GM12872 (cell line): Measurements from ENCODE around the gene SPTLC3.

Experiments
- TF ChIP-seq, protein P1 (sequence below): IDR thresholded peaks from 3 replicates; pipeline ENCODE4 v1.5.1; 2011; ENCODE audit warnings: low read depth, mild to moderate bottlenecking, low read length, moderate library complexity; ENCODE audit not compliant: insufficient read depth

The SPTLC3 gene

DNA sequence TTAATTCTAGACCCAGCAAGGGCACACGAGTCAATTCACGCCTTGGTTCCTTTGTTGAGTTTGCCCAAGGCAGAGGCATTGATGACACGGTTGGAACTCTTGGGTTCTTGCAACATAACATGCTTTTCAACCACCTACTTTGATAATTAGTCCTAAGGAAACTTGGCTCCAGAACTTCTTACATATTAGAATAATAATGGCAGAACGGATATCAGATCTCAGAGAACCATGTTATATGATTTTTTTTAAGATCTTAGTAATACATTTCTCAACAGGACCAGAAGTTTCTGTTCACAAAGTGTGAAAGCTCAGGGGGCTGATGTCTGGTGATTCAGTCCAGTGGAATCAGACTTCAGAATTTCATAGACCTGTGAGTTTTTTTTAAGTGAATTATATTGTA, 19.2 kb downstream of the SPTLC3 start:
- TF ChIP-seq, protein P1, sequence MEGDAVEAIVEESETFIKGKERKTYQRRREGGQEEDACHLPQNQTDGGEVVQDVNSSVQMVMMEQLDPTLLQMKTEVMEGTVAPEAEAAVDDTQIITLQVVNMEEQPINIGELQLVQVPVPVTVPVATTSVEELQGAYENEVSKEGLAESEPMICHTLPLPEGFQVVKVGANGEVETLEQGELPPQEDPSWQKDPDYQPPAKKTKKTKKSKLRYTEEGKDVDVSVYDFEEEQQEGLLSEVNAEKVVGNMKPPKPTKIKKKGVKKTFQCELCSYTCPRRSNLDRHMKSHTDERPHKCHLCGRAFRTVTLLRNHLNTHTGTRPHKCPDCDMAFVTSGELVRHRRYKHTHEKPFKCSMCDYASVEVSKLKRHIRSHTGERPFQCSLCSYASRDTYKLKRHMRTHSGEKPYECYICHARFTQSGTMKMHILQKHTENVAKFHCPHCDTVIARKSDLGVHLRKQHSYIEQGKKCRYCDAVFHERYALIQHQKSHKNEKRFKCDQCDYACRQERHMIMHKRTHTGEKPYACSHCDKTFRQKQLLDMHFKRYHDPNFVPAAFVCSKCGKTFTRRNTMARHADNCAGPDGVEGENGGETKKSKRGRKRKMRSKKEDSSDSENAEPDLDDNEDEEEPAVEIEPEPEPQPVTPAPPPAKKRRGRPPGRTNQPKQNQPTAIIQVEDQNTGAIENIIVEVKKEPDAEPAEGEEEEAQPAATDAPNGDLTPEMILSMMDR, result no peak

DNA sequence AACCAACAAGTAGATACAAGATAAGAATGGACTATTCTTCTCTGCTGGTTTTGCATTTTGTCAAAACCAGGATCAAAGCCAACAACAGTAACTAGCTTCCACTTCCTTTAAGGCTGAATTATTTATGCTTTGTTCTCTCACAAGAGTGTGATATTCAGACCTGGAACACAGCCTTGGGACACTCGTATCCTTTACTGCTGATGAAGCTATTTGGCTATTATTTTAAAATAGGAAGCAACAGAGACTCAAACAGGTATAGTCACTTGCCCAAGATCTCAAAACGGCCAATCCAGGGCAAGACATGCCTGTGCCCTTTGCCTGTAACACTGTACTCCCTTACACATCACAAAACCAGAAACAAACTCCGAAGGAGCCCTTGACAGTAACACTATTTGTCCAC, 19.9 kb downstream of the SPTLC3 start:
- TF ChIP-seq, protein P1, result no peak

DNA sequence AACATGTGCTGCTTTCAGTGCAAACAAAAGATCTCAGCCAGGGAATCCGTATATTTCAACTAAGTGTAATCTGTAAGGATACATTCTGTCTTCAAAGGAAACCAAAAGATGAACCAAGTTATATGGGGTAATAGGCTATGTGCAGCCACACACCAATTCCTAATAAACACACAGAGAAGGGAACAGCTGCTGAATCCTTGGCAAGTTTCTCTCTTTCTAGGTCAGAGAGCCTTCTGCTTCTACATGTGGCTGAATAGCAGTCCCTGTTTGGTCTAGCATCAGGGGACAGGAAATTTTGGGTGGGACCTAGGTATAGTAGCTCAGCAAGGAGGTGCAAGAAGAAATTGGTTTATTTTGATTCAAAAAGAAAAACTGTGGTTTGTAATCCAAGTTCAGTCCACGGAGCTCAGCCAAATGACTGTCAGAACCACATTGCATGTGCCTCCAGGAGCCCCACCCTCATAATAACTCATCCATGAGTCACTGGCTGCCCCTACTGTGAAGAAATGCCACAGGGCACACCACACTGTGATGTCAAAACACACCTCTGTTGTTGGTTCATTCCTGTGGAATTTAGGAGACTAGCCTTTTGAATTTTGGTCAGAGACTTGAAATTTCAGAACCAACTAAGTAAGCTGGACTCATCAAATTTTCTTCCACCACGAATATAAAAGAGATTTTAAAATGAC, 21.1 kb downstream of the SPTLC3 start:
- TF ChIP-seq, protein P1, result no peak

DNA sequence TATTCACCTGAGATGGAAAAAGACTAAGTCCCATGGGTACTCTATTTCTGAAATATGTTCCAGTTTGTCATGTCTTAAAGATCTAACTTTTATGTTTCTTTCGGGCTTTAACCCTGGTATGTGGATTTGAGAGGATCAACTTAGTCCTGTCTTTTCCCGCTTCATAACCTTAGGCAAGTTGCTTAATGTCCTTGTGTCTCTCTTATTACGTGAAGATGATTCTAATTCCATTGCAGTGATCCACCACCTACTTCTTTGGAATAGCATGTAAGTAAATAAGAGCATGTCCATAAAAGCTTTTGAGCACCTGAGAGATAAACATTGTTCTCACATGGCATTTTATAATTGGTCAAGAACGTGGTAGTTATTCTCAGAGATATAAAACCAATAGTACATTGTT, 23.0 kb downstream of the SPTLC3 start:
- TF ChIP-seq, protein P1, result no peak

DNA sequence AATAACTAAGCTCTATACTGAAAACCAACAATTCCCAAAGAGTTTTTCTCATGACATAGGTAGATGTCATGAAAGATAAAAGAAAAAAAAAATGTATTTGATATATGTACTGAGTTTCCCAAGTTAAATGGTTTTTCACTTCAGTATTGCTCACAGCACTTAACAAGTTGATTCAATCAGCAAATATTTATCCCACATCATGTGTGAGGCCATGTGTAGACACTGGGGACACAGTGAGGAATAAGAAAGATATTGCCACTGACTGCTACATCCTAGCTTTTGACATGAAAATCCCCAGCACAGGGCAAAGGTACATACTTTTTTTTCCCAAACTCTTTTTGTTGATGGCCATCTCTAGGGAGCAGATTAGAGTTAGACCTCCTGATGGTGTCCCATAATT, 25.3 kb downstream of the SPTLC3 start:
- TF ChIP-seq, protein P1, result no peak

DNA sequence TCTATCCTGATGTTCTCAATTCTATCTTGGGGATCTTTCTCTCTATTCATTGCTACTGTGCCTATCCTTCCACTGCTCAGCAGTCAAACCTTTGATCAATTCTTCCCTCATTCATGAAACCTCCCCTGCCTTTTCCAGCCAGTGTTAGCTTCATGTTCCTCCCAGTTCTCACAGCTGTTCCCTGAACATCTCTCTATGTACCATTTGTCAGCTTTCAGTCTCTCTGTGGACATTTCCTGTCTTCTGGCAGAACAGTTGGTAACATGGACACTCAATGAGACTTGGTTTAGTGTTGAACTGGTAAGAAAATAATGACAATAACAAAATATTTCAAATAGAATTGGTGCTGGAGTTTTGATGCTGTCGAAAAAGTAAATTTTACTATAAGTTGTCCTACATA, 26.2 kb downstream of the SPTLC3 start:
- TF ChIP-seq, protein P1, result no peak

DNA sequence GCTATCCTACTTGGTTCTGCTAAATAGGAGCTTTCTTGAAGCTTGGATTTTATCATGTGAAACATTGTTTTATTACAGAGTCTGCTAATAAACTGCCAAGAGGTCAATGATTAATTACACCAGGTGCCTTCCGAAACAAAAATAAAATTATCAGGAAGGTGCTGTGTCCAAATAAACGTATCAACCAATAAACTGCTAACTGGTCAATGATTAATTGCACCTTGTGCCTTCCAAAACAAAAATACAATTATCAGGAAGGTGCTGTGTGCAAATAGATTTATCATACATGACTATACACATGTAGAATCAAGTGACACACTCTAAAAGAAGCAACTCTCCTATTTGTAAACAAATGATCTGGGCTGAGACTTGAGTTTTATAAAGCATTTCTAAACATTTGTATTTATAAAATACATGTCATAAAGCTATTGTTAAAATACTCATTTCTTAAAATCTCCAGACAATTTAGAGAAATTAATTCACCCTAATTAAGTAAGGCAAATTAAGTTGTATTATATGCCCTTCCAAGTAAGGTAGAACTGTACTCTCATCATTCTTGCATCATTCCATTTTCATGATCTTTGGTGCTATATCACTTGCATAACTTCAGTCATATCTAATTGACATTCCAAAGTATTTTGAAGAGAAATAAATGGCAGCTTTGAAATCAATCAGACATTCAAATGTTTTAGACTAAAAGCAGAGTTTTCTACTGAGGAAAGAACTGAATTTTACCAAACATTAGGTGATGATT, 26.8 kb downstream of the SPTLC3 start:
- TF ChIP-seq, protein P1, result no peak
